PC-3 (cell line): ENCODE measurements around the gene CYTH1. TPM values are rescaled to one million over a fixed set of nuclear protein-coding genes. Genes with fewer than 3 reads are reported as not detected.

Experiments used
- ATAC-seq: fragments of 200-7000 bp; cut with Tn5 transposase; 2 replicates; pipeline ENCODE4 v1.9.1; 2020; ENCODE audit warnings: mild to moderate bottlenecking, moderate library complexity
- BruUV-seq: library from RNA; stranded (reverse); fragments of 400-500 nt; replicated peaks from 2 replicates; lab custom pipeline; 2021; lab: Mats Ljungman, UMichigan
- CTCF ChIA-PET: fragments of 300-600 bp; sonication (Branson Sonifier 250); formaldehyde crosslinking; loops from one replicate; lab custom pipeline; 2022; ENCODE audit warnings: antibody characterized with exemption; lab: Charles Lee
- POLR2A ChIA-PET: fragments of 300-600 bp; sonication (Branson Sonifier 250); formaldehyde crosslinking; loops from one replicate; lab custom pipeline; 2022; ENCODE audit warnings: antibody characterized with exemption; ENCODE audit not compliant: unreplicated experiment; lab: Charles Lee
- DNase-seq: peaks from one replicate; pipeline ENCODE4 v3.0.0-alpha.2; 2015
- H2AFZ ChIP-seq: fragments of 300-600 bp; sonication (generic); 2 replicates; pipeline ENCODE4 v1.6.0; 2016; ENCODE audit warnings: antibody characterized with exemption, low read length
- H3F3A ChIP-seq: fragments of 300-600 bp; sonication (generic); one replicate; pipeline ENCODE4 v1.6.0; 2017; ENCODE audit warnings: antibody characterized with exemption, low read length, control low read depth, mild to moderate bottlenecking; ENCODE audit not compliant: unreplicated experiment
- H3K27ac ChIP-seq: fragments of 300-600 bp; sonication (generic); 2 replicates; pipeline ENCODE4 v1.5.1; 2016; ENCODE audit warnings: mild to moderate bottlenecking, low read length
- H3K27me3 ChIP-seq: fragments of 300-600 bp; sonication (generic); 2 replicates; pipeline ENCODE4 v1.6.1; 2016; ENCODE audit warnings: low read length, mixed read lengths
- H3K36me3 ChIP-seq: fragments of 300-600 bp; sonication (generic); 2 replicates; pipeline ENCODE4 v1.6.1; 2016; ENCODE audit warnings: low read depth, mixed run types, low read length, mixed read lengths
- H3K4me1 ChIP-seq: fragments of 300-600 bp; sonication (generic); 2 replicates; pipeline ENCODE4 v1.5.1; 2016; ENCODE audit warnings: low read length; ENCODE audit not compliant: insufficient read depth
- H3K4me2 ChIP-seq: fragments of 300-600 bp; sonication (generic); 2 replicates; pipeline ENCODE4 v1.6.0; 2016; ENCODE audit warnings: low read length
- H3K4me3 ChIP-seq: fragments of 300-600 bp; sonication (generic); 2 replicates; pipeline ENCODE4 v1.5.1; 2016; ENCODE audit warnings: mild to moderate bottlenecking, low read length, mixed read lengths
- H3K79me2 ChIP-seq: fragments of 300-600 bp; sonication (generic); 2 replicates; pipeline ENCODE4 v1.6.1; 2017; ENCODE audit warnings: low read length, mixed read lengths
- H3K9ac ChIP-seq: fragments of 300-600 bp; sonication (generic); 2 replicates; pipeline ENCODE4 v1.6.0; 2016; ENCODE audit warnings: mild to moderate bottlenecking, low read length
- H3K9me2 ChIP-seq: fragments of 300-600 bp; sonication (generic); replicated peaks from 2 replicates; pipeline ENCODE4 v1.6.1; 2016; ENCODE audit warnings: mixed run types, low read length, mixed read lengths
- H3K9me3 ChIP-seq: fragments of 300-600 bp; sonication (generic); 2 replicates; pipeline ENCODE4 v1.6.1; 2016; ENCODE audit warnings: low read length, mixed read lengths
- H4K20me1 ChIP-seq: fragments of 300-600 bp; sonication (generic); 2 replicates; pipeline ENCODE4 v1.6.1; 2016; ENCODE audit warnings: low read length, mixed read lengths
- CTCF ChIP-seq: fragments of 300-600 bp; sonication (generic); conservative IDR thresholded peaks from 2 replicates; pipeline ENCODE4 v1.5.1; 2017; ENCODE audit warnings: antibody characterized with exemption, low read depth, mild to moderate bottlenecking, low read length
- EZH2 ChIP-seq: fragments of 300-600 bp; sonication (generic); IDR thresholded peaks from one replicate; pipeline ENCODE4 v1.6.1; 2017; ENCODE audit warnings: antibody characterized with exemption, mild to moderate bottlenecking, low read length; ENCODE audit not compliant: unreplicated experiment
- EZH2phosphoT487 ChIP-seq: fragments of 300-600 bp; sonication (generic); IDR thresholded peaks from 2 replicates; pipeline ENCODE4 v1.6.1; 2018; ENCODE audit warnings: mild to moderate bottlenecking, antibody characterized with exemption, low read length, borderline replicate concordance
- intact Hi-C: fragments of 100-400 bp; cut with micrococcal nuclease; formaldehyde crosslinking; loops from 2 replicates; pipeline ENCODE4 v1.9.0; 2023
- total RNA-seq: library from RNA; depleted of rRNA; stranded (reverse); fragments of >200 nt; gene quantifications from 2 replicates; pipeline ENCODE4 v1.2.3, GENCODE V29; 2014

CYTH1 gene
- total RNA-seq, 1 experiment from 2014 or later, result 29.7 TPM

DNA sequence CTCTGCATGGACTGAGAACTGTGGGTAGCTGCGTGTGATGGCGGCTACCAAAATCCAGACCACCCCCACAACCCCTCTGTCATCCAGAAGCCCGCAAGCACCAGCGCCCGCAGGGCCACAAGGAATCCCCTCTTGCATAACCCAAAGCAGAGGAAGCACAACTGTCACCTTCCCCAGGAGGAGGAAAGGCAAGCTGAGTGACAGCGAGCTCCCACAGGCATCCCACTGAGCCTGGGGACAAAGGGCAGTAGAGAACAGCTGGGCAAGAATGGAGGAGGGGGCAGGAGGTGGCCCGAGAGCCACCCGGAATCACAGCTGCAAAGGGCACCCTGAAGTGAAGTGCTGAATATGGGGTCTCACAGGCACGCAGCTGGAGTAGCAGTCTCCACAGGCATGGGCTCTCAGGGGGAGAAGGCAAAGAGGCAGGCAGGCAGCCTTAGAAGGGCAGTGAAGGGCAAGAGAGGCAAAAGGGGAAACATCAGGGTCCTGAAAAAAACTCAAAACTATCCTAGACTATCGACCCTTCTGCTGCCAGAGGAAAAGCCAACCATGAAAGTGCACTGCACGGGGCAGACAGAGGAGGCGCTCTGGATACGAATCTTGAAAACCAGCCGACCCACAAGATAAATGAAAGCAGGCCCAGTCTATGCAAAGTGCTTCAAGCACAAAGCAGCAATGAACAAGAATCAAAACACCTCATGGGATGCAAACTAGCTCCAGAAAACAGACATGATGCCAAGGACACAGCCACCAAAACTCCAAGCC, 41.4 kb upstream of the CYTH1 start:
- POLR2A ChIA-PET, result no interaction called here
- H3K4me1 ChIP-seq, result no peaks in the 10 kb centered on the region
- H3K9me2 ChIP-seq, result no peaks in the 10 kb centered on the region
- no peak overlapping the region for H2AFZ ChIP-seq
- intact Hi-C loops, result no loop called here
- CTCF ChIA-PET, result interaction anchor here (0.5 kb wide), 1 partner anchor 735 kb away, joined by 5 read pairs; no protein-coding TSS in a partner anchor
- no TSS peak for BruUV-seq
- peaks cover 13% of the 10 kb centered on the region; the same call in 1 of the 2 replicates for H3K79me2 ChIP-seq
- H3K27me3 ChIP-seq, result no peaks in the 10 kb centered on the region
- no peaks in the 10 kb centered on the region for H3K9me3 ChIP-seq
- H3K9ac ChIP-seq, result no peak overlapping the region
- no peak overlapping the region for H3K27ac ChIP-seq
- H3K4me2 ChIP-seq, result no peak overlapping the region
- H3K4me3 ChIP-seq, result no peak overlapping the region
- H4K20me1 ChIP-seq, result peaks cover 27% of the 10 kb centered on the region
- ATAC-seq (no peak), DNase-seq (no peak)
- H3F3A ChIP-seq, result no peaks in the 10 kb centered on the region
- peaks cover 91% of the 10 kb centered on the region for H3K36me3 ChIP-seq
- TF ChIP-seq EZH2 (no peak), CTCF (peak; percentile 53)

- no TSS peak for BruUV-seq
- intact Hi-C loops, result no loop called here
- ChIA-PET CTCF (no interaction called here), POLR2A (no interaction called here)
- H3K36me3 ChIP-seq, result peaks cover 91% of the 10 kb centered on the region
- no peak overlapping the region for H3K9ac ChIP-seq
- H3K4me3 ChIP-seq, result no peak overlapping the region
- H3K9me2 ChIP-seq, result no peaks in the 10 kb centered on the region
- H3F3A ChIP-seq, result no peaks in the 10 kb centered on the region
- peaks cover 23% of the 10 kb centered on the region for H4K20me1 ChIP-seq
- no peak overlapping the region for H3K4me2 ChIP-seq
- TF ChIP-seq EZH2 (no peak), EZH2phosphoT487 (no peak), CTCF (no peak)
- H3K79me2 ChIP-seq, result peaks cover 11% of the 10 kb centered on the region; the same call in 1 of the 2 replicates
- ATAC-seq, result no peak
- no peaks in the 10 kb centered on the region for H3K4me1 ChIP-seq
- no peaks in the 10 kb centered on the region for H3K27me3 ChIP-seq
- H3K27ac ChIP-seq, result no peak overlapping the region
- no peak overlapping the region for H2AFZ ChIP-seq
- no peak for DNase-seq
- H3K9me3 ChIP-seq, result no peaks in the 10 kb centered on the region
Observed at GRCh38 chr17:78822552-78822951, 40.5 kb upstream of the CYTH1 start.

GRCh38 chr17:78821961-78822360, 39.9 kb upstream of the CYTH1 start:
- Histone ChIP-seq H3K4me3 (no peak overlapping the region), H3K36me3 (peaks cover 93% of the 10 kb centered on the region), H3K27ac (no peak overlapping the region), H3K27me3 (no peaks in the 10 kb centered on the region), H3K4me2 (no peak overlapping the region), H4K20me1 (peaks cover 23% of the 10 kb centered on the region), H3K4me1 (no peaks in the 10 kb centered on the region), H3K9ac (no peak overlapping the region), H3F3A (no peaks in the 10 kb centered on the region), H3K79me2 (peaks cover 11% of the 10 kb centered on the region; the same call in 1 of the 2 replicates), H3K9me3 (no peaks in the 10 kb centered on the region), H2AFZ (no peak overlapping the region), H3K9me2 (no peaks in the 10 kb centered on the region)
- no peak for ATAC-seq
- BruUV-seq, result no TSS peak
- intact Hi-C loops, result no loop called here
- ChIA-PET CTCF (no interaction called here), POLR2A (no interaction called here)
- TF ChIP-seq EZH2phosphoT487 (no peak), EZH2 (no peak), CTCF (no peak)
- DNase-seq, result no peak
